ENCODE results near the gene GLRX5. TPM values are rescaled to one million over a fixed set of nuclear protein-coding genes. Genes with fewer than 3 reads are reported as not detected.

GLRX5 gene
- polyA plus RNA-seq, 1 experiment, result 15.3 TPM

DNA sequence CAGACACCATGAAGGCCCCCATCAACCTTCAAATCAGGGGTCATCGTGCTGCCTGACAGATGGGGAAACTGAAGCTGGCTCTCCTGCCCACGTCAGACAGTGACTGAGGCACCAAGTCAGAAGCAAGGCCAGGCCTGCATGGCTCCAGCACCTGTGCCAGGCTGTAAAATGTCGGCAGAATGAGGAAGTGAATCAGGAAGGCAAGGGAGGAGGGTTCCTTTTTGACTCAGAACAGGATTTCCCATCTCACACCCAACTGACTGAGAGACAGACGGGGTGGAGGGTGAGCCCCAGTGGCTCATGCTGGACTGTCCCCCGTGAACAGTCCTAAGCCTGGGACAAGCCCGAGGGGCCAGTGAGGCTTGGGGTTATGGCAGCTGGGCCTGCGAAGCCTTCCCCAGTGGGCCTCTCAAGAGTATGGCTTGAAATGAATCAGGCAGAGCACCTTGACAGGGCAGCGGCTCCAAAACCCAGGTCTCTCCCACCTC, 39.3 kb upstream of the GLRX5 start:
- POLR2A ChIA-PET, result no interaction called here
- H3K36me3 ChIP-seq (ENCODE audit: control insufficient read depth, insufficient read depth, low read length), result no peaks in the 10 kb centered on the region; the same call in 1 of the 2 replicates
- CTCF ChIA-PET, result interaction anchor here (1.7 to 2.0 kb wide), 2 partner anchors 32 to 50 kb away, joined by 4 to 13 read pairs; no protein-coding TSS in a partner anchor
- no peak overlapping the region for H3K4me3 ChIP-seq (ENCODE audit: low read depth, low read length)
- no peak for DNase-seq (ENCODE audit: low read depth)
- H3K27me3 ChIP-seq (ENCODE audit: control insufficient read depth, insufficient read depth, low read length), result no peaks in the 10 kb centered on the region
- TF ChIP-seq, protein P1, sequence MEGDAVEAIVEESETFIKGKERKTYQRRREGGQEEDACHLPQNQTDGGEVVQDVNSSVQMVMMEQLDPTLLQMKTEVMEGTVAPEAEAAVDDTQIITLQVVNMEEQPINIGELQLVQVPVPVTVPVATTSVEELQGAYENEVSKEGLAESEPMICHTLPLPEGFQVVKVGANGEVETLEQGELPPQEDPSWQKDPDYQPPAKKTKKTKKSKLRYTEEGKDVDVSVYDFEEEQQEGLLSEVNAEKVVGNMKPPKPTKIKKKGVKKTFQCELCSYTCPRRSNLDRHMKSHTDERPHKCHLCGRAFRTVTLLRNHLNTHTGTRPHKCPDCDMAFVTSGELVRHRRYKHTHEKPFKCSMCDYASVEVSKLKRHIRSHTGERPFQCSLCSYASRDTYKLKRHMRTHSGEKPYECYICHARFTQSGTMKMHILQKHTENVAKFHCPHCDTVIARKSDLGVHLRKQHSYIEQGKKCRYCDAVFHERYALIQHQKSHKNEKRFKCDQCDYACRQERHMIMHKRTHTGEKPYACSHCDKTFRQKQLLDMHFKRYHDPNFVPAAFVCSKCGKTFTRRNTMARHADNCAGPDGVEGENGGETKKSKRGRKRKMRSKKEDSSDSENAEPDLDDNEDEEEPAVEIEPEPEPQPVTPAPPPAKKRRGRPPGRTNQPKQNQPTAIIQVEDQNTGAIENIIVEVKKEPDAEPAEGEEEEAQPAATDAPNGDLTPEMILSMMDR (IDR thresholded peaks at IDR 0.05; ENCODE audit: insufficient read depth, low read depth, low read length), result no peak

DNA sequence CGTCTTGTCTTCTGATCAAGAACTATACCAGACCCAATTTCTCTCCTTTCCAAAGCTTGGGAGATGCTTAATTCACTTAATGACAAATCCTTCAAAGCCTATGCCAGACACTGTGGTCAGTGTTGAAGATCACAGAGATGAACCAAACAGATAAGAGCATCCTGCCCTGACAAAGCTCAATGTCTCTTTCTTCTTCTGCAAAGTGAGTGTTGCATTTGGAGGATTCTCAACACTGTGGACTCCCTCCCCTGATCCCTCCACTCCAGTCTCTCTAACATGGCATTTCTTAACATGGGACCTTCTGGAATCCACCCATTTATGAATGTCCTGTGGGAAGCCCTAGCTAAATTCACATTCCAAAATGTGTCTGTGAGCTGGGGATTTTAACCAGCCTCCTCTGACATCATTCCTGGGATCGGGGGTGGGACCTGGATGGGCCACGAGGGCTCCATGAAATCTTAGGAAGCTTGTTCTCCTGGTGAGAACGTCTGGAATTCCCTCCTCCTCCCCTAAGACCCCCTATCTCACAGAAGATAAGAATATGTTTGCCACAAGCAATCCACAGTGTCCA, 38.7 kb upstream of the GLRX5 start:
- Histone ChIP-seq H3K36me3 (ENCODE audit: control insufficient read depth, insufficient read depth, low read length) (no peaks in the 10 kb centered on the region; the same call in 1 of the 2 replicates), H3K4me3 (ENCODE audit: low read depth, low read length) (no peak overlapping the region), H3K27me3 (ENCODE audit: control insufficient read depth, insufficient read depth, low read length) (no peaks in the 10 kb centered on the region)
- POLR2A ChIA-PET, result no interaction called here
- no peak for DNase-seq (ENCODE audit: low read depth)
- TF ChIP-seq, protein P1 (IDR thresholded peaks at IDR 0.05; ENCODE audit: insufficient read depth, low read depth, low read length), result no peak
- CTCF ChIA-PET, result interaction anchor here (0.9 to 2.0 kb wide), 5 partner anchors 9 to 64 kb away, joined by 3 to 13 read pairs (median 4); partner anchors contain the start of gene SYNE3

DNA sequence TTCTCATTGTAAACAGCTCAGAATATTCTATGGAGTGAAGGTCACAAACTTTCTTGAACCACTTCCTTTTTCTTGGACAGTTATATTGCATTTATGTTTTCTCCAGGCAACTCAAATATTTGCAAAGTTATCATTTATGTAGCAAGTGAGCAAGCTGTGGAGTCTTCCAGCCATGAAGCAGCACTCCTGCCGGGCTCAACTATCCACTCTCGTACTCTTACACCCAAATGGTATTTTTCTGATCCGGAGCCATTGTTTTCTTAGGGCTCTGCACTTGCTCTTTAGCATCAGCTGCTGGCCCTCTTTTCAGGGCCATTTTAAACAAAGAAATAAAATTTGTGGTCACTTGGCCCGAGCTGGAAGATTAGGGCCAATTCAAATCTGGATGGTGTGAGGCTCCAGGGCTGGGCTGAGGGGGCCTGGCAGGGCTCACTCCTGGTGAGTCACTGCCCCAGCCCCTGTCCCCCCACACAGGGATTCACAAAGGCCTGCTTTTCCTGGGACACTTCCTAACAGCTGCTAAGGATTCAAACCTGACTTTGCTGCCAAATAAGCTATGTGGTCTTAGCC, 38.1 kb upstream of the GLRX5 start:
- Histone ChIP-seq H3K27me3 (ENCODE audit: control insufficient read depth, insufficient read depth, low read length) (no peaks in the 10 kb centered on the region), H3K36me3 (ENCODE audit: control insufficient read depth, insufficient read depth, low read length) (no peaks in the 10 kb centered on the region; the same call in 1 of the 2 replicates), H3K4me3 (ENCODE audit: low read depth, low read length) (no peak overlapping the region)
- CTCF ChIA-PET, result interaction anchor here (0.9 to 2.0 kb wide), 5 partner anchors 9 to 64 kb away, joined by 3 to 13 read pairs (median 4); partner anchors contain the start of gene SYNE3
- POLR2A ChIA-PET, result no interaction called here
- no peak for DNase-seq (ENCODE audit: low read depth)
- TF ChIP-seq, protein P1 (IDR thresholded peaks at IDR 0.05; ENCODE audit: insufficient read depth, low read depth, low read length), result no peak

DNA sequence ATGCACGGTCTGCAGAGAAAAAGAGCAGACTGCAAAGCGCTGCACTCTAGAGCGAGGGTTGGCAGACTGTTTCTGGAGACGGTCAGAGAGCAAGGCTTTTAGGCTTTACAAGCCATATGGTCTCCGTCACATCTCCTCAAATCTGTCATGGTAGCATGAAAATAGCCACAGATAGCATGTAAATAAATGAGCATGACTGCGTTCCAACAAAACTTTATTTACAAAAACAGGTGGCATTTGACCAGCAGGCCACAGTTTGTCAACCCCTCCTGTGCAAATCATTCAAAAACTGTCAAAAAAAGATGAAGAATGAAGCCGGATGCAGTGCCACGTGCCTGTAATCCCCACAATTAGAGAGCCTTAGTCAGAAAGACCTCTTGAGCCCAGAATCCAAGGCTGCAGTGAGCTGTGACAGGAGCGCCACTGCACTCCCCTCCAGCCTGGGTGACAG, 37.3 kb upstream of the GLRX5 start:
- POLR2A ChIA-PET, result interaction anchor here (0.6 kb wide), 1 partner anchor 280 kb away, joined by 4 read pairs; no protein-coding TSS in a partner anchor

More for the DNA sequence above, 37.3 kb upstream of the GLRX5 start:
- H3K36me3 ChIP-seq (ENCODE audit: control insufficient read depth, insufficient read depth, low read length), result no peaks in the 10 kb centered on the region; the same call in 1 of the 2 replicates
- no peak for DNase-seq (ENCODE audit: low read depth)
- no peaks in the 10 kb centered on the region for H3K27me3 ChIP-seq (ENCODE audit: control insufficient read depth, insufficient read depth, low read length)
- CTCF ChIA-PET, result interaction anchor here (1.7 to 2.0 kb wide), 2 partner anchors 30 to 52 kb away, joined by 4 to 13 read pairs; no protein-coding TSS in a partner anchor
- TF ChIP-seq, protein P1 (IDR thresholded peaks at IDR 0.05; ENCODE audit: insufficient read depth, low read depth, low read length), result no peak
- H3K4me3 ChIP-seq (ENCODE audit: low read depth, low read length), result no peak overlapping the region
